Occipital lobe (tissue), 2 donors: ENCODE data around the gene PABPN1L. TPM values are rescaled to one million over a fixed set of nuclear protein-coding genes. Genes with fewer than 3 reads are reported as not detected.

Experiments
- DNase-seq: peaks from one replicate; lab custom pipeline; 2025; lab: John Stamatoyannopoulos, UW
- total RNA-seq: library from RNA; depleted of rRNA; stranded (reverse); fragments of >200 nt; gene quantifications from one replicate; pipeline ENCODE4 v1.2.3, GENCODE V29; 2014

Gene PABPN1L
- total RNA-seq, 1 donor from 2014 or later = not detected

DNA sequence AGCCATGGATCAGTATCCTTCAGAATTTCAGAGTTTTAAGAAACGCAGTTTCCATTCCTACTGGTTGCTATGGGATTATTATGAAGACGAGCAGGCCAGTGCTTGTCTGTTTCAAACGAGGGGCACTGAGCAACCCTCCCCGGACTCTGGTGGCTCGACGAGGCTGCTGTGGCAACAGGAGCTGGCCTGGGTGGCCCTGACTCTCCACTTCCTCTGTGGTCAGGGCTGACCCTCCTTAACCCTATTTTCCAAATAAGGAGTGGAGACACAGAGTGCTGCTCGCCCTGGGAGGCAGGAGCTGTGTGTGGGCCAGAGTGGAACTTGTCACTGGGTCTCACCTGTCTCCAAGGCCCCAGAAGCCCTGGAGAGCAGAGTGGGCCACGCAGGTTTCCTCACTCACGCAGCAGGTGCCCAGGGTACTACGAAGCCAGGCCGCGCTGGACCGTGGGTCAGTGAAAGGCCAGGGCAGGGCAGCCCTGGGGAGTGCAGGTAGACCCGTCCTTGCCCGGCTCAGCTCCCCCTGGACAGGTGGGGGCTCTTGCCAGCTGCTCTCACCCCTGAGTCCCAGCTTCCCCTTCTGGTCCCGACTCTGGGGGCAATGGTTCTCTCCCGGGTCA lies 13.0 kb downstream of the PABPN1L start:
- no peak for DNase-seq

DNA sequence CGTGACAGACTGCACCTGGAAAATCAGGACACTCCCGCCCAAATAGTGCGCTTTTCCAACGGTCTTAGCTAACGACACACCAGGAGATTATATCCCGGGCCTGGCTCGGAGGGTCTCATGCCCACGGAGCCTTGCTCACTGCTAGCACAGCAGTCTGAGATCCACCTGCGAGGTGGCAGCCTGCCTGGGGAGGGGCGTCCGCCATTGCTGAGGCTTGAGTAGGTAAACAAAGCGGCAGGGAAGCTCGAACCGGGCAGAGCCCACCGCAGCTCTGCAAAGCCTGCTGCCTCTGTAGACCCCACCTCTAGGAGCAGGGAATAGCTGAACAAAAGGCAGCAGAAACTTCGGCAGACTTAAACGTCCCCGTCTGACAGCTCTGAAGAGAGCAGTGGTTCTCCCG lies 14.8 kb downstream of the PABPN1L start:
- DNase-seq = no peak

GRCh38 chr16:88850531-88851199 lies 15.8 kb downstream of the PABPN1L start:
- no peak for DNase-seq

GRCh38 chr16:88848557-88848956 lies 17.9 kb downstream of the PABPN1L start:
- no peak for DNase-seq

GRCh38 chr16:88847654-88848053 lies 18.8 kb downstream of the PABPN1L start:
- no peak for DNase-seq

DNA sequence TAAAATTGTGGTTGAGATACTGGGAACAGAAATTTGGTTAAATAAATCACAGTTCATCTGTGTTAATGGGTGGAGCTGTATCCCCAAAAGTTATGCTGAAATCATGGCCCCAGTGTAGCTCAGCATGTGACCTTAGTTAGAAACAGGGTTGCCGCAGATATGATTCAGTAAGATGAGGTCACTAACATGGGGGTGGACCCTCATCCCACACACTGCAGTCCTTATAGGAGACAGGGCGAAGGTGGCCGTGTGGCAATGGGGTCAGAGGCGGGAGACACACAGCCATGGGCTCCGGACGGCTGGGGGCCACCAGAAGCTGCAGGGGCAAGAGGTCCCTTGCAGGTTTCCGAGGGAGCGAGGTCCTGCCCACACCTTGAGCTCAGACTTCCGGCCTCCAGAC lies 20.4 kb downstream of the PABPN1L start:
- no peak for DNase-seq

DNA sequence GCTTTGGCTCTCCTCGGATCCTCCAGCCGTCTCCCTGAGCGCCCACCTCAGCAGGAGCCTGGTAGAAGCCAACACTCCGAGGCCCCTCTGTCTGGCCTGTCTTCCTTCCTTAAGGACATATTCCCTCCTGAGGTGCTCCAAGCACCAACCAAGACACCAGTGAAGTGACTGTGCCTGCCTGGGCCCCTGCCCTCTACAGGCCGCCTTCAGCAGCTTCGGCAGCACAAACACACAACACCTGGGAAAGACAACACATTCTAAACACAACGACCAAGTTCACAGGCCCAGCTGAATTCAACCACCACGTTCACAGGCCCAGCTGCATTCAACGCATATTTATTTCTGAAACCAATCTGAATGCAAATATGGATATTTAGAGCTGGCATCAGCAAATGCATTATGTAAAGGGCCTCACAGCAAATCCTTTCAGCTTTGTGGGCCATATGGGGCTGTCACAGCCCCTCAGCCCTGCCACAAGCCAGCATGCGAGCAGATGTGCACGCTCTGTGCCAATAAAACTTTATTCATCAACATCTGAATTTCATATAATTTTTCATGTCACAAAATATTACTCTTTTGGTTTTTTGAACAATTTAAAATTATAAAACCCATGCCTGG lies 21.9 kb downstream of the PABPN1L start:
- DNase-seq = no peak

- DNase-seq = no peak
Observed at GRCh38 chr16:88843256-88843655, 23.2 kb downstream of the PABPN1L start.

DNA sequence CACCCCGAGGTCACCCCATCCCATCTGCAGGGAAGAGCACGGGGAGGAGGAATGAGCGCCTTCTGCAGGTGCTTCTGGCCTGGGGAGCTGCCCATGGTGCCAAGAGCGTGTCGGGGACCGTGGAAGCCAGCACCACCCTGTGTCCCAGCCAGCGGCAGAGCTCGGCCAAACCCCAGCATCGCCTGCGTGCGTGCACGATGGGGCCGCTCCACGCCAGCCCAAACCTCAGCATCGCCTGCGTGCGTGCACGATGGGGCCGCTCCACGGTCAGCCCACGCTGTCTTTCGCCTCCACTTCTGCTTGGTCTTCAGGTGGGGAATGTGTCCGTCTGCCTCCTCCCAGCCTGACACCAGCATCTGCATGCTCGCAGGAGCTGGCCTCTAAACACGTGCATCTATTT lies 23.7 kb downstream of the PABPN1L start:
- no peak for DNase-seq

GRCh38 chr16:88842308-88842756 lies 24.1 kb downstream of the PABPN1L start:
- DNase-seq = no peak

- DNase-seq = no peak
Observed at GRCh38 chr16:88841521-88842307, 24.7 kb downstream of the PABPN1L start.

DNA sequence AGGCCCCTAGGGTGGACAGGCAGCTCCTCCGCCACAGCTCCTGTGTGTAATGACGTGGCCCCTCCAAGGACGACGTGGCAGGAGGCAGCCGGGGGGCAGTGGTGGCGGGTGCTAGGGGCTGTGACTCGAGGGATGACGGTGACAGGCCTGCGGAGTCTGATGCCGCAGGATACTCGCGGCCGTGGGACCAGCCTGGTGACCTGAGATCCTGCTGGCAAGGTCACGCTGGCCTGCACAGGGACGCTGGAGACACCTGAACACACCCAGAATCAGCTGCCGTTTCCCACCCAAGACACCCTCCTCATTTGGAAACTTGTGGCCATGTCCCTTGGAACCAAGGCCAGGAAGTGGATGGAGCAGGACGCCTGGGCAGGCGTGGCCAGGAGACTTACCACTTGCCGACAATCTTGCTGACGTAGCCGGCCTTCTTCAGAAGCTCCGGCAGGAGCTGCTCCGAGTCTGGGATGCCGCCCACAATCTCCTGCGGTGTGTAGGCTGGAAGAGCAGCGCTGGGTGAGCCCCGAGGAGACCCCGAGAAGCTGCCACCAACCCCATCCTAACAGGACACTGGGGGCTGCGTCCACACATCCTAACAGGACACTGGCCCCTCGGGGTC lies 25.8 kb downstream of the PABPN1L start:
- DNase-seq = no peak

GRCh38 chr16:88839745-88840599 lies 26.5 kb downstream of the PABPN1L start:
- no peak for DNase-seq

GRCh38 chr16:88839026-88839529 lies 27.4 kb downstream of the PABPN1L start:
- no peak for DNase-seq

- no peak for DNase-seq
Observed at GRCh38 chr16:88838566-88838965, 27.9 kb downstream of the PABPN1L start.

GRCh38 chr16:88837806-88838205 lies 28.7 kb downstream of the PABPN1L start:
- no peak for DNase-seq

GRCh38 chr16:88836791-88837190 lies 29.7 kb downstream of the PABPN1L start:
- DNase-seq = no peak

DNA sequence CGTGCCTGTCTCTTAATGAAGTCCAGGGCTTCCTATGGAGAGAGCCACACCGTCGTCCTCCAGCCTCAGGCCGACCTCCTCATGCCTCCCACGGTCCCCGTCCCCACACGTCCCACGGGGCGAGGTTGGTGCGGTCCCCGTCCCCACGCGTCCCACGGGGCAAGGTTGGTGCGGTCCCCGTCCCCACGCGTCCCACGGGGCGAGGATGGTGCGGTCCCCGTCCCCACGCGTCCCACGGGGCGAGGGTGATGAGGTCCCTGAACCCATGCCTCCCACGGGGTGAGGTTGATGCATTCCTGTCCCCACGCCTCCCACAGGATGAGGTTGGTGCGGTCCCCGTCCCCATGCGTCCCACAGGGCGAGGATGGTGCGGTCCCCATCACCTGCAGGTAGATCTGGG lies 30.6 kb downstream of the PABPN1L start:
- no peak for DNase-seq

DNA sequence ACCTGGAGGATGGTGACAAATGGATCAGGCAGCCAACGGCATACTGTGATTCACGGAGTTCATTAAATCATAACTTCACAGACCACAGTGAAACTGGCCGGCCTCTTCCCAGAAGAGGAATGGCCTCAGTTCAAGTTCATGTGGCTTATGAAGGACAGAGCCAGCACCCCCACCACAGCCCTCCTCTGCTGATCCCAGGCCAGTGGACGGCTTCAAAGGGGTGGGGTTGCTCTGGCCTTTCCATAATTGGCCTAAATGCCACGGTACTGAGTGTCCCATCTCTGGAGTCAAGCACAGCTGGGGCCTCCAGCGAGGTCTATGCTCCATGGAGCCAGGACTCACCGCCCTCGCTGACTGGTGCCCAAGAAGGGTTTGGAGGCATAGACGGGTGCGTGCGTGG lies 31.1 kb downstream of the PABPN1L start:
- DNase-seq = no peak

DNA sequence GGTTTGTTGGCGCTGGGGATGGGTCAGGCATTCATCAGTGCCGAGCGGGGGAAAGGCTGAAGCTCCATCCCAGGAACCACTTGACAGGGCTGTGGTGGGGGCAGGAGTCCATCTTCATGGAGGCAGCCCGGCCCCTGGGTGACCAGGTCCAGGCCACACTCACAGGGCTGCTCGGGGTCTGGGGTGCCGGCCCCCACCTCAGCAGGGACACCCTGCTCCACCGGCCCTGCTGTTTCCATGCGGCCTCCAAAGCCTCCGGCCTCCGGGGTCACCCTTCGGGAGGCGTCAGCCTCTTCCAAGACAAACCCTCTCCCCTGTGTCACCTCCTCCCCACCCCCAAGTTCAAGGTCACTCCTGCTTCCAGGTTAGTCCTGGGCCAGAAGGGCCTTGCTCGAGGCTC lies 31.8 kb downstream of the PABPN1L start:
- DNase-seq = no peak

GRCh38 chr16:88833086-88833485 lies 33.4 kb downstream of the PABPN1L start:
- DNase-seq = no peak
